Neural cell (in vitro differentiated cells): ENCODE results near the gene SGIP1. TPM values are rescaled to one million over a fixed set of nuclear protein-coding genes. Genes with fewer than 3 reads are reported as not detected.

Experiments used
- H2AFZ ChIP-seq: fragments of 200-600, 300-800 bp; sonication (generic), shearing (Covaris generic); 2 replicates; pipeline ENCODE4 v1.6.0; 2014; ENCODE audit warnings: low read depth, mild to moderate bottlenecking, antibody characterized with exemption, low read length, moderate library complexity
- H3F3A ChIP-seq: fragments of 200-600 bp; shearing (Covaris generic); 2 replicates; pipeline ENCODE4 v1.6.1; 2016; ENCODE audit warnings: mild to moderate bottlenecking, moderate library complexity, mixed read lengths, antibody characterized with exemption, low read length; ENCODE audit not compliant: insufficient read depth, poor library complexity, severe bottlenecking
- H3K27ac ChIP-seq: fragments of 200-600, 300-800 bp; sonication (generic), shearing (Covaris generic); 2 replicates; pipeline ENCODE4 v1.5.1; 2014; ENCODE audit warnings: mild to moderate bottlenecking, low read length, moderate library complexity
- H3K27me3 ChIP-seq: fragments of 300-800, 200-600 bp; sonication (generic), shearing (Covaris generic); 2 replicates; pipeline ENCODE4 v1.6.0; 2014; ENCODE audit warnings: mild to moderate bottlenecking, low read depth, low read length, moderate library complexity; ENCODE audit not compliant: insufficient read depth
- H3K36me3 ChIP-seq: fragments of 300-800, 200-600 bp; sonication (generic), shearing (Covaris generic); 2 replicates; pipeline ENCODE4 v1.5.1; 2014; ENCODE audit warnings: mild to moderate bottlenecking, antibody characterized with exemption, low read length, moderate library complexity; ENCODE audit not compliant: insufficient read depth
- H3K4me2 ChIP-seq: fragments of 300-800, 200-600 bp; sonication (generic), shearing (Covaris generic); 2 replicates; pipeline ENCODE4 v1.6.0; 2014; ENCODE audit warnings: mild to moderate bottlenecking, low read length
- H3K4me3 ChIP-seq: fragments of 300-800, 200-600 bp; sonication (generic), shearing (Covaris generic); 2 replicates; pipeline ENCODE4 v1.5.1; 2014; ENCODE audit warnings: mild to moderate bottlenecking, low read length, moderate library complexity
- H3K79me2 ChIP-seq: fragments of 200-600 bp; shearing (Covaris generic); replicated peaks from 2 replicates; pipeline ENCODE4 v1.6.0; 2014; ENCODE audit warnings: mild to moderate bottlenecking, low read length, moderate library complexity; ENCODE audit not compliant: insufficient read depth
- H3K9ac ChIP-seq: fragments of 300-800, 200-600 bp; sonication (generic), shearing (Covaris generic); 2 replicates; pipeline ENCODE4 v1.6.1; 2016; ENCODE audit warnings: mild to moderate bottlenecking, low read length, mixed read lengths
- H3K9me2 ChIP-seq: fragments of 200-600 bp; shearing (Covaris generic); 2 replicates; pipeline ENCODE4 v1.6.1; 2016; ENCODE audit warnings: mild to moderate bottlenecking, low read length, mixed read lengths; ENCODE audit not compliant: insufficient read depth
- H3K9me3 ChIP-seq: fragments of 200-600, 300-800 bp; sonication (generic), shearing (Covaris generic); 2 replicates; pipeline ENCODE4 v1.6.1; 2016; ENCODE audit warnings: mild to moderate bottlenecking, mixed run types, low read length, moderate library complexity, mixed read lengths
- H4K20me1 ChIP-seq: fragments of 200-600 bp; shearing (Covaris generic); 2 replicates; pipeline ENCODE4 v1.6.1; 2016; ENCODE audit warnings: mild to moderate bottlenecking, mixed run types; ENCODE audit not compliant: insufficient read depth
- CTCF ChIP-seq: fragments of 450-650 bp; IDR thresholded peaks from 2 replicates; pipeline ENCODE4 v1.5.1; 2014; ENCODE audit warnings: antibody characterized with exemption, mild to moderate bottlenecking, moderate library complexity; ENCODE audit not compliant: poor library complexity, severe bottlenecking
- EP300 ChIP-seq: fragments of 450-650 bp; conservative IDR thresholded peaks from 2 replicates; pipeline ENCODE4 v1.6.1; 2014; ENCODE audit warnings: antibody characterized with exemption, mild to moderate bottlenecking, moderate library complexity; ENCODE audit not compliant: poor library complexity, severe bottlenecking
- EZH2 ChIP-seq: fragments of 200-600, 300-800 bp; shearing (Covaris generic), sonication (generic); IDR thresholded peaks from 2 replicates; pipeline ENCODE4 v1.6.1; 2014; ENCODE audit warnings: antibody characterized with exemption, low read length, borderline replicate concordance, mild to moderate bottlenecking; ENCODE audit not compliant: insufficient read depth, poor library complexity, severe bottlenecking
- MXI1 ChIP-seq: fragments of 450-650 bp; conservative IDR thresholded peaks from 2 replicates; pipeline ENCODE4 v1.6.1; 2014; ENCODE audit warnings: antibody characterized with exemption, mild to moderate bottlenecking; ENCODE audit not compliant: poor library complexity, severe bottlenecking
- POLR2AphosphoS5 ChIP-seq: IDR thresholded peaks from 2 replicates; pipeline ENCODE4 v1.6.1; 2012
- RAD21 ChIP-seq: fragments of 450-650 bp; conservative IDR thresholded peaks from 2 replicates; pipeline ENCODE4 v1.6.1; 2014; ENCODE audit warnings: antibody characterized with exemption, mild to moderate bottlenecking, moderate library complexity
- REST ChIP-seq: IDR thresholded peaks from 2 replicates; pipeline ENCODE4 v1.6.1; 2012; ENCODE audit warnings: borderline replicate concordance
- SMC3 ChIP-seq: fragments of 450-650 bp; conservative IDR thresholded peaks from 2 replicates; pipeline ENCODE4 v1.6.1; 2014; ENCODE audit warnings: antibody characterized with exemption, mild to moderate bottlenecking, moderate library complexity; ENCODE audit not compliant: poor library complexity
- TAF1 ChIP-seq: IDR thresholded peaks from 2 replicates; pipeline ENCODE4 v1.6.1; 2012; ENCODE audit warnings: low read depth
- polyA plus RNA-seq: library from polyadenylated mRNA; depleted of rRNA; stranded (reverse); fragments of >200 nt; gene quantifications from 2 replicates; pipeline ENCODE4 v1.2.3, GENCODE V29; 2014

Gene SGIP1
- polyA plus RNA-seq, 1 donor from 2014 or later = 50.5 TPM

- Histone ChIP-seq H3K27ac (no peak overlapping the region), H3K79me2 (no peaks in the 10 kb centered on the region), H3K27me3 (no peaks in the 10 kb centered on the region), H3K9me2 (no peaks in the 10 kb centered on the region), H3K36me3 (no peaks in the 10 kb centered on the region), H3F3A (no peaks in the 10 kb centered on the region), H2AFZ (no peak overlapping the region), H4K20me1 (no peaks in the 10 kb centered on the region), H3K9me3 (no peaks in the 10 kb centered on the region), H3K4me3 (no peak overlapping the region), H3K4me2 (no peak overlapping the region), H3K9ac (no peak overlapping the region)
- TF ChIP-seq CTCF (no peak), TAF1 (no peak), MXI1 (no peak), SMC3 (no peak), EP300 (no peak), POLR2AphosphoS5 (no peak), REST (no peak)
These were observed 14.0 kb upstream of the SGIP1 start for GRCh38 chr1:66519992-66520391.

DNA sequence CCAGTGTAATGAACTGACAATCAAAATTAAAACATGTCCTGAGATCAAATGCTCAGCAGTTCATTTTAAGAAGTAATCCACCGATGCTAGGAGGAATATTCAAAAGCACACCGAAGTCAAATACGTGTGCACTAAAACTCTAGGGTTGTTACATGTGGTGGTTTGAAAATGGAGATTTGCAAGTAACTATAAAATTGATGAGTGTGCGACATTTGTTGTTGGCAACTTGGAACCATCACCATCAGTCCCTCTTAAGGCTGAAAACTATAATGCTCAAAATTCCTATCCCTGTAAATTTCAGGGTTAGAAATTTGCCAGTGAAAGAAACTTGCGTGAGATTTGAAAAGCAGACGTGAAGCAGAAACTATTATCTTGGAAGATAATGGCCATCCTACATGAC lies 13.3 kb upstream of the SGIP1 start:
- no peak for TF ChIP-seq EZH2
- no peak for TF ChIP-seq REST
- TF ChIP-seq SMC3 = no peak
- TF ChIP-seq CTCF = no peak
- TF ChIP-seq RAD21 = no peak
- no peak for TF ChIP-seq TAF1
- TF ChIP-seq POLR2AphosphoS5 = no peak
- TF ChIP-seq MXI1 = no peak
- TF ChIP-seq EP300 = no peak
- H3K9ac ChIP-seq = no peak overlapping the region
- no peaks in the 10 kb centered on the region for H3F3A ChIP-seq
- H3K9me2 ChIP-seq = no peaks in the 10 kb centered on the region
- H4K20me1 ChIP-seq = no peaks in the 10 kb centered on the region
- H3K4me3 ChIP-seq = no peak overlapping the region
- no peaks in the 10 kb centered on the region for H3K79me2 ChIP-seq
- H2AFZ ChIP-seq = no peak overlapping the region
- H3K4me2 ChIP-seq = no peak overlapping the region
- no peaks in the 10 kb centered on the region for H3K36me3 ChIP-seq
- H3K27ac ChIP-seq = no peak overlapping the region
- no peaks in the 10 kb centered on the region for H3K27me3 ChIP-seq
- H3K9me3 ChIP-seq = no peaks in the 10 kb centered on the region
